ENCODE data around the gene BUB3.

Gene BUB3

DNA sequence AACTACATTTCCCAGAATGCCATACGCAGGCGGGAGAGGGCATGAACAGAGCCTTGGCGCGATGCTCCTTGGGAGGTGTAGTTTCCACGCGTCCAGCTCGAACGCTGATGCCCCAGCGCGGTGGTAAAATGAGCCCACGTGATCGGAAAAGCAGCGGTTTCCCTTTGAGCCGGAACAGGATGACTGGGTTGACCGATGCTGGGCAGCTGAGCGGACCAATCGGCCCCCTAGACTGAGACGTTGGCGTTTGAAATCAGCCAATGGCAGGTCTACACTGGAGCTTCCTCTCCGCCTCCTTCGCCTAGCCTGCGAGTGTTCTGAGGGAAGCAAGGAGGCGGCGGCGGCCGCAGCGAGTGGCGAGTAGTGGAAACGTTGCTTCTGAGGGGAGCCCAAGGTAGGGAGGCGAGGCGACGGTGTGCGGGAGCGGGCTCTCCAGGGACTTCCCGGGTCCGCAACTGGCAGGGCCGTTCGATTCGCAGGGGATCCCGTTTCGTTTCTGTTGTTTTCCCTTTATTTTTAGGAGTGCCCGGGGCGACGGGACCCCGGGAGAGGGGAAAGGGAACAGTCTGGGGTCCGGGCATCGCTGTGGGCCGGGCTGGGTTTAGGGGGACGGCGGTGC, at the start of gene BUB3:
TSS of gene BUB3 (plus strand) at position 311 of the 619 bp plus-strand sequence. CDS start 516 bp downstream, outside the sequence.
- peak; percentile 99 for DNase-seq

DNA sequence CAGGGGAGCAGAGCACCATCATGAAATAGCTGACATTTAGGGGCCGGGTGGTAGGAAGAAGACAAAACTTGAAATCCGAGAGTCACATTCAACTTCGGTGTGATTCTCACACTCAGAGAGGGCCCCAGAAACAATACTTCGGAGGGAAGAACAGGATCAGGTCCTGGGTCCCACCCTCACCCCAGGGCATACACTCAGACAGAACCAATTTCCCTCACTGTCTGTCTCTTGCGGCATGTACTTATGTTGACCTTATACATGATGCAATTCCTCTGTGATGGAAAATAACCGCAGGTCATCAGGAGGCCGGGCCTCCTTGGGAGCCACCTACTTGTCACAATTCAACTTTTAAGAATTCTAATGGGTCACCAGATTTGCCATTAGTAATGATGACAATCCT, 44.7 kb upstream of the BUB3 start:
- no peak for DNase-seq

- no peak for DNase-seq
These were observed 36.4 kb upstream of the BUB3 start for GRCh38 chr10:123117644-123118417.

- DNase-seq, result no peak
These were observed 35.1 kb upstream of the BUB3 start for GRCh38 chr10:123119081-123119480.

GRCh38 chr10:123126246-123126645, 28.0 kb upstream of the BUB3 start:
- DNase-seq, result no peak

GRCh38 chr10:123129618-123130271, 24.5 kb upstream of the BUB3 start:
- DNase-seq, result peak; percentile 80

- peak; percentile 88 for DNase-seq
These were observed 21.4 kb upstream of the BUB3 start for GRCh38 chr10:123132576-123133477.

- DNase-seq, result no peak
These were observed 20.5 kb upstream of the BUB3 start for GRCh38 chr10:123133541-123134342.

GRCh38 chr10:123134343-123134914, 19.8 kb upstream of the BUB3 start:
- DNase-seq, result no peak

- no peak for DNase-seq
These were observed 19.2 kb upstream of the BUB3 start for GRCh38 chr10:123134915-123135414.

DNA sequence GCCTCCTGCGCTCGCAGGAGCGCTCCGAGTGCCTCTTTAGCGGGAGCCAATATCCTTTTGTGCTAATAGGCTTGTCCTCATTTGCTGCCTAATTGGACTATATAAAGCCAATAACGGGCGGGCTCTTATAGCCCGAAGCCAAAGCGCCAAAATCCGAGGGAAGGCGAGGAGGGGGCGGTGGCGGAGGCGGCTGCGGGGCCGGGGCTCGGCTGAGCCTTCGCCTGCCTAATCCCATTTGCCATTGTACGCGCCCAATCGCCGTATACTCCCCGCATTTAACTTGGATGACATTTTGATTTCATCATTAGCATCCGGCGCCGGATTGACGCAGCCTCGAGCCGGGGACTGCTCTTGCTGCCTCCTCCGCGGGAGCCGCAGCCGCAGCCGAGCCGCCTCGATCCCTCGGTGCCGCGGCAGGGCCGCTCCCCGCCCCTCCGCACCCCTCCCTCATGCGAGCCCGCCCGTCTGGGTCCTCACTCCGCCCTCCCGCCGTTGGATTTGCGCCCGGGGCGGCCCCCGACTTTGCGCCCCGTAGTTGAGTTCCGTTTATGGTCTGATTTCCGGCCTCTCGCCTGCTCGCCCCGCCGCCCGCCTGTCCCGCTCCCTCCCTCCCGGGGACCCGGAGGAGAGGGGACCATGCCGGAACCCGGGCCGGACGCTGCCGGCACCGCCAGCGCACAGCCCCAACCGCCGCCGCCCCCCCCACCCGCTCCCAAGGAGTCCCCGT, 18.6 kb upstream of the BUB3 start, which contains the start of gene HMX3:
TSS of gene HMX3 (plus strand) at position 556 of the 727 bp plus-strand sequence. CDS start at position 637, 81 bp downstream.
- DNase-seq, result peak; percentile 48

GRCh38 chr10:123136221-123136805, 17.9 kb upstream of the BUB3 start:
- DNase-seq, result no peak

- no peak for DNase-seq
These were observed 17.2 kb upstream of the BUB3 start for GRCh38 chr10:123136806-123137642.

- DNase-seq, result no peak
These were observed 15.1 kb upstream of the BUB3 start for GRCh38 chr10:123139165-123139520.

DNA sequence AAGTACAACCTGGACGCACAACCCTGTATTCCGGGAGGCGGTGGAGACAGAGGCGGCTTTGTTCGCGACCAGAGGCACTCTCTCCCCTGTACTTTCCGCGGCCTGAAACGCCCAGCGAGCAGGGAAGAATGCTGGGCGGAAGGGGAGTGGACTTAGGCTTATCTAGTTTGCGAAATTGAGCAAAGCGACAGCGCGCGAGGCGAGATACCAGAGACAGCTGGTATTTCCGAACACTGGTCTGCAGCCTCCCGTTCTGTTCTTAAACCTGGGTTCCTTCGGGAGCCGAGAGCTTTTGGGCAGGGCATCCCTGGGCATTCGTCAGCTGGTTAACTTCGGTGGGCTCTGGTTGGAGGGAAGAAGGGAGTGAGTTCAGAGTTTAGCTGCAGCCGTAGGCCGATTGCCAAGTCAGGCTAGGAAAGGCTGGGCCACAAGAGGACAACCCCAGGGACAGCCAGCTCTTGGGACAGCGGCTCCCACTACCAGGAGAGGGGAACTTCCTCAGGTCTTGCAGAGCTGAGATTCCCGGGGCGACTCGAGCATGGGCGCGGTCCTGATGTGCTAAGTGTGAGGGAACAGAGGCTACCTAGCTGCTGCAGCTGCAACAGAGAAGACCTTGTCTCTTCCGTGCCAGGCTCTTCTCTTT, 14.6 kb upstream of the BUB3 start:
- DNase-seq, result no peak

DNA sequence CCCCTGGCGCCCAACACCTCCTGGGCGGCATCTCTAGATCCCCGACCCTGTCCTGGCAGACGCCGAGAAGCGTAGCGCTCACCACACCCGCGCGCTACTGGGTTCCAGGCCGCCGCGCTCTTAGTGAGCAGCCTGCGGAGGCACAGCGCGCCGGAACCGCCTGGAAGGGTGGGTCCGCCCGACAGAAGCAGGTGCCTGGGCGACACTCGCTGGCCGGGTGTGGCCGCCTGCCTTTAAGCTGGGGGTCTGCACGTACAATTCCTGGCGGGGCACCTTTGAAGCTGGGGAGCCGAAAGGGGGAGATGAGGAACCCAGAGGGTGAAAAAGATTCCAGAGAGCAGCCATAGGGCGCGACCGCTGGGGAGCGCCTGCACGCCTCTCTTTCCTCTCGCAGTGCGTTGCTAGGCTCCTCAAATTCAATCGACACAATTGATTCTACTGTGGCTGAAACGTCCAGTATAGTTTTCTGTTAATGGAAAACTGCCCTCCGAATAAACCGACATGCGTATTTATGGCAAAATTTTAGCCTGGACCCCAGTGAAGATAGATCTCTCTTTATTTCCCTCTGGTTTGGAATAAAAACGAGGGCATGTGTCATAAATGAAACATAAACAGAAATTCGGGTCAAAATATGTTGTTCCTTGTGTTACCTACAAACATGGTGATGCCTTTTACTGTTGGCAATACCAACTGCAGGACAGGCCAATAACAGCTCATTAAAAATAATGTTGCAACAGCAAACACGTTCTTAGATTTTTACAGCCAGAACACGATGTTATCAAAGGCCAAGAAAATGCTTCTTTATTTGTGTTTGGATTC, 13.8 kb upstream of the BUB3 start:
- DNase-seq, result no peak

DNA sequence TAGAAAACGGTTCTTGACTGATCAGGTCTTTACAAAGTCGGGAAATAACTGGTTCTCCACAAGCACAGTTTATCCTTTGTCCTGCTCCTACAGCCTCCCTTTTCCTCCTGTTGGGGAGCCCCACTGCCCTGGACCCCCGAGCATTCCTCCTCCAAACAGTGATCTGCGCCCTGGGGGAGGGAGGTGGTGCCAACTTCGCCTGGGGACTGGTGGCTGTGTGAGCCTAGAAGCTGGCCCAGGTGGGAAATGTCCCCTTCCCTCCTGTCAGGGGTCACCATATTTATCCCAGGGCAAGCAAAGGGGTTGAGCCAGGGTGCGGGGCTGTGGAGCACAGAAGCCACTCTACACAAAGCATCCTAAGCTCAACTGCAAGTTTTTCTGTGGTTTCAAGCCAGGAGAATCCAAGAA, 13.2 kb upstream of the BUB3 start:
- DNase-seq, result no peak
